HG03064 (cell line): ENCODE results near the gene ZNF442.
"Not testable (repeated sequence)": the region's sequence is repeated elsewhere in the genome, so short reads cannot be mapped to it uniquely, and the experiment has no call there.

Source experiments
- ATAC-seq: cut with Tn5 transposase; IDR thresholded peaks from one replicate; pipeline ENCODE4 v1.9.1; 2021; ENCODE audit warnings: low read depth; ENCODE audit not compliant: unreplicated experiment

The ZNF442 gene

GRCh38 chr19:12331211-12331941, 34.1 kb downstream of the ZNF442 start:
- no peak for ATAC-seq

- ATAC-seq, result no peak
Observed at GRCh38 chr19:12330340-12330739, 35.1 kb downstream of the ZNF442 start.

- no peak for ATAC-seq
Observed at GRCh38 chr19:12325690-12326089, 39.8 kb downstream of the ZNF442 start.

DNA sequence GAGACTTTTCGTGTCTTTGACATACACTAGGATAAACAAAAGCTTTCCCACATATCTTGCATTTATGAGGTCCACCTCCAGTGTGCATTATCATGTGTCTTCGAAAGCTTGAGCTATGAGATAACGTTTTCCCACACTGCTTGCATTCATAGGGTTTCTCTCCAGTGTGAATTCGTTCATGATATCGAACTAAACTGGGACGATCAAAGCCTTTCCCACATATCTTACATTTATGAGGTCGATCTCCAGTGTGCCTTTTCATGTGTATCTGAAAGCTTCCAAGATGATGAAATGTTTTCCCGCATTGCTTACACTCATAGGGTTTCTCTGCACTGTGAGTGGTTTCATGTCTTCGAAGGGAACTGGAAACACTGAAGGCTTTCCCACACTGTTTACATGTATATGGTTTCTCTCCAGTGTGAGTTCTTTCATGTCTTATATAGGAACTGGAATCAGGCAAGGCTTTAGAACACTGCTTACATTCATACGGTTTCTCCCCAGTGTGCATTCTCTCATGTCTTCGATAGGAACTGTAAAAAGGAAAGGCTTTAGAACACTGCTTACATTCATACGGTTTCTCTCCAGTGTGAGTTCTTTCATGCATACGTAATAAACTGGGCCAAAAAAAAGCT, 46.6 kb downstream of the ZNF442 start:
- ATAC-seq, result no peak

DNA sequence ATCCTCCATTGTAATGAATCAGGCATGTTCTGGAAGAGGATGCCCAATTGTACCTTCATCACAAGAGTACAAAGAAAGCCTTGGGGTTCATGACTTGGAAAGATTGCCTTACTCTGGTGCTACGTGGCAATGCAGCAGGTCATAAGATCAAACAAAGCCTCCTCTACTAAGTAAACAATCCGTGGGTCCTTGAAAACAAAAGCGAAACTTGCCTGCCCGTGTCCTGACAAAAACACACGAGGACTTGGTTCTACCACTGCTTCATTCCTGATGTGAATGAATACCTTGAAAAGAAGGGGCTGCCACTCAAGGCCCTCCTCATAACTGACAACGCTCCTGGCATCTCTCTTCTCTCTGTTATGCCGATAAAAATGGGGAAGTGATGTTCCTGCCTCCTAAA, 50.9 kb downstream of the ZNF442 start:
- ATAC-seq, result no peak

- not testable (repeated sequence) for ATAC-seq
Observed at GRCh38 chr19:12308891-12309290, 56.6 kb downstream of the ZNF442 start.
